HL-60/S4 (cell line): ENCODE data around the gene MYO7A.

Experiments used
- in situ Hi-C: fragments of 300-500 bp; cut with MboI; formaldehyde crosslinking; loops from 2 replicates; pipeline ENCODE4 v1.14.3; 2022; ENCODE audit warnings: low sequenced_read_pairs

Gene MYO7A

GRCh38 chr11:77250881-77251640 lies 123.0 kb downstream of the MYO7A start:
- in situ Hi-C loops, result no loop called here

GRCh38 chr11:77252555-77253270 lies 124.7 kb downstream of the MYO7A start:
- in situ Hi-C loops, result no loop called here

GRCh38 chr11:77253690-77254089 lies 125.6 kb downstream of the MYO7A start:
- in situ Hi-C loops, result no loop called here

GRCh38 chr11:77259641-77260040 lies 131.6 kb downstream of the MYO7A start:
- in situ Hi-C loops, result no loop called here

- in situ Hi-C loops, result no loop called here
Observed at GRCh38 chr11:77262803-77263202, 134.8 kb downstream of the MYO7A start.
